DND-41 (cell line): Measurements from ENCODE around the gene PDE6A.

Experiments
- ATAC-seq: fragments of 200-7000 bp; cut with Tn5 transposase; 3 replicates; pipeline ENCODE4 v1.9.1; 2021; ENCODE audit warnings: low read depth; ENCODE audit not compliant: insufficient read depth
- DNase-seq: peaks from one replicate; pipeline ENCODE4 v3.0.0-alpha.2; 2020
- H2AFZ ChIP-seq: 2 replicates; pipeline ENCODE4 v1.6.0; 2012; ENCODE audit warnings: low read depth, low read length
- H3K27ac ChIP-seq: 2 replicates; pipeline ENCODE4 v1.5.1; 2012; ENCODE audit warnings: low read length, inconsistent platforms
- H3K27me3 ChIP-seq: fragments of 200-600 bp; sonication (generic); 2 replicates; pipeline ENCODE4 v1.6.0; 2012; ENCODE audit warnings: low read length, mild to moderate bottlenecking, inconsistent platforms; ENCODE audit not compliant: insufficient read depth, poor library complexity
- H3K36me3 ChIP-seq: 2 replicates; pipeline ENCODE4 v1.5.1; 2012; ENCODE audit warnings: low read length, inconsistent platforms; ENCODE audit not compliant: insufficient read depth
- H3K4me1 ChIP-seq: 2 replicates; pipeline ENCODE4 v1.5.1; 2012; ENCODE audit warnings: mild to moderate bottlenecking, low read length; ENCODE audit not compliant: insufficient read depth
- H3K4me2 ChIP-seq: 2 replicates; pipeline ENCODE4 v1.6.0; 2012; ENCODE audit warnings: mild to moderate bottlenecking, moderate library complexity, low read length, inconsistent platforms; ENCODE audit not compliant: insufficient read depth
- H3K4me3 ChIP-seq, 2 experiments: fragments of 200-600 bp in 1 of 2; shearing (Covaris generic) in 1 of 2; 2 replicates each; pipeline ENCODE4 v1.5.1; 2012 to 2016; ENCODE audit warnings: inconsistent platforms in 2 of 2, low read length in 2 of 2, mild to moderate bottlenecking in 2 of 2, low read depth in 1 of 2, moderate library complexity in 1 of 2
- H3K79me2 ChIP-seq: 2 replicates; pipeline ENCODE4 v1.6.0; 2012; ENCODE audit warnings: low read length, inconsistent platforms; ENCODE audit not compliant: insufficient read depth
- H3K9ac ChIP-seq: 2 replicates; pipeline ENCODE4 v1.6.0; 2012; ENCODE audit warnings: low read depth, mild to moderate bottlenecking, inconsistent platforms, low read length, moderate library complexity
- H3K9me3 ChIP-seq: 2 replicates; pipeline ENCODE4 v1.5.1; 2012; ENCODE audit warnings: low read length, moderate library complexity, mild to moderate bottlenecking, inconsistent platforms; ENCODE audit not compliant: insufficient read depth, severe bottlenecking
- H4K20me1 ChIP-seq: 2 replicates; pipeline ENCODE4 v1.6.0; 2012; ENCODE audit warnings: low read length; ENCODE audit not compliant: insufficient read depth
- CTCF ChIP-seq: IDR thresholded peaks from 2 replicates; pipeline ENCODE4 v1.5.1; 2012; ENCODE audit warnings: borderline replicate concordance, low read length, moderate library complexity, mild to moderate bottlenecking; ENCODE audit not compliant: poor library complexity, severe bottlenecking; ENCODE audit errors: extremely low read depth
- EZH2 ChIP-seq: IDR thresholded peaks from 3 replicates; pipeline ENCODE4 v1.6.1; 2012; ENCODE audit warnings: borderline replicate concordance, low read depth, mild to moderate bottlenecking, moderate library complexity, low read length, inconsistent platforms; ENCODE audit not compliant: severe bottlenecking

PDE6A gene

GRCh38 chr5:149932445-149933350, 11.9 kb downstream of the PDE6A start:
- no peaks in the 10 kb centered on the region for H3K79me2 ChIP-seq
- no peaks in the 10 kb centered on the region for H4K20me1 ChIP-seq
- H3K4me3 ChIP-seq: no peak overlapping the region
- H3K27ac ChIP-seq: no peak overlapping the region
- H3K4me2 ChIP-seq: no peak overlapping the region
- H3K9me3 ChIP-seq: no peaks in the 10 kb centered on the region
- no peak overlapping the region for H3K9ac ChIP-seq
- peaks cover 12% of the 10 kb centered on the region for H3K27me3 ChIP-seq
- no peak for ATAC-seq
- no peaks in the 10 kb centered on the region for H3K36me3 ChIP-seq
- H2AFZ ChIP-seq: no peak overlapping the region
- no peaks in the 10 kb centered on the region for H3K4me1 ChIP-seq
- no peak for TF ChIP-seq EZH2
- no peak for TF ChIP-seq CTCF
- DNase-seq: no peak

- Histone ChIP-seq H3K27ac (no peak overlapping the region), H4K20me1 (no peaks in the 10 kb centered on the region), H2AFZ (no peak overlapping the region), H3K27me3 (peaks cover 12% of the 10 kb centered on the region), H3K4me1 (no peaks in the 10 kb centered on the region), H3K4me2 (no peak overlapping the region), H3K79me2 (no peaks in the 10 kb centered on the region), H3K36me3 (no peaks in the 10 kb centered on the region), H3K9me3 (no peaks in the 10 kb centered on the region), H3K9ac (no peak overlapping the region), H3K4me3 (no peak overlapping the region)
- ATAC-seq (no peak), DNase-seq (no peak)
- TF ChIP-seq CTCF: no peak
- no peak for TF ChIP-seq EZH2
Measured at GRCh38 chr5:149931992-149932436, 12.6 kb downstream of the PDE6A start.

- TF ChIP-seq CTCF: no peak
- no peak for TF ChIP-seq EZH2
- ATAC-seq: no peak
Measured at GRCh38 chr5:149930749-149931574, 13.6 kb downstream of the PDE6A start.

More at GRCh38 chr5:149930749-149931574, 13.6 kb downstream of the PDE6A start:
- no peak for DNase-seq
- Histone ChIP-seq H3K27me3 (peaks cover 12% of the 10 kb centered on the region), H4K20me1 (no peaks in the 10 kb centered on the region), H2AFZ (no peak overlapping the region), H3K79me2 (no peaks in the 10 kb centered on the region), H3K27ac (no peak overlapping the region), H3K4me3 (no peak overlapping the region), H3K9me3 (no peaks in the 10 kb centered on the region), H3K36me3 (no peaks in the 10 kb centered on the region), H3K9ac (no peak overlapping the region), H3K4me1 (no peaks in the 10 kb centered on the region), H3K4me2 (no peak overlapping the region)
